ENCODE data around the gene CPNE4. TPM values are rescaled to one million over a fixed set of nuclear protein-coding genes. Genes with fewer than 3 reads are reported as not detected.

CPNE4 gene
- total RNA-seq, 1 experiment from 2014 or later, result 5.7 TPM

- DNase-seq (ENCODE audit: low spot score), result no peak
- H3K27me3 ChIP-seq (replicated peaks; ENCODE audit: insufficient read depth, low read depth, low read length, poor library complexity), result no peaks in the 10 kb centered on the region
- ChIA-PET POLR2A (ENCODE audit: low non-redundant PET) (interaction anchor here (0.6 kb wide), 1 partner anchor 297 kb away, joined by 6 read pairs; no protein-coding TSS in a partner anchor), CTCF (no interaction called here)
- intact Hi-C loops (cut with micrococcal nuclease; ENCODE audit: unreplicated experiment), result no loop called here
- no TSS peak for BruUV-seq (replicated peaks)
- H3K4me3 ChIP-seq (ENCODE audit: low read depth, low read length, poor library complexity, severe bottlenecking), result no peak overlapping the region
- no peaks in the 10 kb centered on the region for H3K36me3 ChIP-seq (ENCODE audit: insufficient read depth, low read length, poor library complexity, severe bottlenecking)
- no peaks in the 10 kb centered on the region for H3K9me3 ChIP-seq (ENCODE audit: low read depth, low read length, poor library complexity, severe bottlenecking)
- no peak for TF ChIP-seq EZH2 (IDR thresholded peaks at IDR 0.05; ENCODE audit: borderline replicate concordance, low read depth, low read length, poor library complexity, severe bottlenecking)
- TF ChIP-seq, protein P1, sequence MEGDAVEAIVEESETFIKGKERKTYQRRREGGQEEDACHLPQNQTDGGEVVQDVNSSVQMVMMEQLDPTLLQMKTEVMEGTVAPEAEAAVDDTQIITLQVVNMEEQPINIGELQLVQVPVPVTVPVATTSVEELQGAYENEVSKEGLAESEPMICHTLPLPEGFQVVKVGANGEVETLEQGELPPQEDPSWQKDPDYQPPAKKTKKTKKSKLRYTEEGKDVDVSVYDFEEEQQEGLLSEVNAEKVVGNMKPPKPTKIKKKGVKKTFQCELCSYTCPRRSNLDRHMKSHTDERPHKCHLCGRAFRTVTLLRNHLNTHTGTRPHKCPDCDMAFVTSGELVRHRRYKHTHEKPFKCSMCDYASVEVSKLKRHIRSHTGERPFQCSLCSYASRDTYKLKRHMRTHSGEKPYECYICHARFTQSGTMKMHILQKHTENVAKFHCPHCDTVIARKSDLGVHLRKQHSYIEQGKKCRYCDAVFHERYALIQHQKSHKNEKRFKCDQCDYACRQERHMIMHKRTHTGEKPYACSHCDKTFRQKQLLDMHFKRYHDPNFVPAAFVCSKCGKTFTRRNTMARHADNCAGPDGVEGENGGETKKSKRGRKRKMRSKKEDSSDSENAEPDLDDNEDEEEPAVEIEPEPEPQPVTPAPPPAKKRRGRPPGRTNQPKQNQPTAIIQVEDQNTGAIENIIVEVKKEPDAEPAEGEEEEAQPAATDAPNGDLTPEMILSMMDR (conservative IDR thresholded peaks at IDR 0.05; ENCODE audit: low read depth, low read length), result no peak
- no peaks in the 10 kb centered on the region for H3K4me1 ChIP-seq (ENCODE audit: insufficient read depth, low read length, poor library complexity, severe bottlenecking)
- no peak overlapping the region for H3K27ac ChIP-seq (ENCODE audit: low read depth, low read length, poor library complexity, severe bottlenecking)
These were observed 252.1 kb downstream of the CPNE4 start for GRCh38 chr3:131782751-131783150.

- no TSS peak for BruUV-seq (replicated peaks)
- POLR2A ChIA-PET (ENCODE audit: low non-redundant PET), result no interaction called here
- intact Hi-C loops (cut with micrococcal nuclease; ENCODE audit: unreplicated experiment), result no loop called here
- CTCF ChIA-PET, result no interaction called here
- Histone ChIP-seq H3K9me3 (ENCODE audit: low read depth, low read length, poor library complexity, severe bottlenecking) (no peaks in the 10 kb centered on the region), H3K4me1 (ENCODE audit: insufficient read depth, low read length, poor library complexity, severe bottlenecking) (no peaks in the 10 kb centered on the region), H3K27ac (ENCODE audit: low read depth, low read length, poor library complexity, severe bottlenecking) (no peak overlapping the region), H3K4me3 (ENCODE audit: low read depth, low read length, poor library complexity, severe bottlenecking) (no peak overlapping the region), H3K27me3 (replicated peaks; ENCODE audit: insufficient read depth, low read depth, low read length, poor library complexity) (no peaks in the 10 kb centered on the region), H3K36me3 (ENCODE audit: insufficient read depth, low read length, poor library complexity, severe bottlenecking) (no peaks in the 10 kb centered on the region)
- no peak for DNase-seq (ENCODE audit: low spot score)
- TF ChIP-seq, protein P1 (conservative IDR thresholded peaks at IDR 0.05; ENCODE audit: low read depth, low read length), result no peak
- TF ChIP-seq EZH2 (IDR thresholded peaks at IDR 0.05; ENCODE audit: borderline replicate concordance, low read depth, low read length, poor library complexity, severe bottlenecking), result no peak
These were observed 256.3 kb downstream of the CPNE4 start for GRCh38 chr3:131778526-131778925.

GRCh38 chr3:131775650-131776049 lies 259.2 kb downstream of the CPNE4 start:
- CTCF ChIA-PET, result no interaction called here
- no peak overlapping the region for H3K27ac ChIP-seq (ENCODE audit: low read depth, low read length, poor library complexity, severe bottlenecking)

More at GRCh38 chr3:131775650-131776049, 259.2 kb downstream of the CPNE4 start:
- POLR2A ChIA-PET (ENCODE audit: low non-redundant PET), result no interaction called here
- DNase-seq (ENCODE audit: low spot score), result no peak
- TF ChIP-seq, protein P1 (conservative IDR thresholded peaks at IDR 0.05; ENCODE audit: low read depth, low read length), result no peak
- TF ChIP-seq EZH2 (IDR thresholded peaks at IDR 0.05; ENCODE audit: borderline replicate concordance, low read depth, low read length, poor library complexity, severe bottlenecking), result no peak
- Histone ChIP-seq H3K4me1 (ENCODE audit: insufficient read depth, low read length, poor library complexity, severe bottlenecking) (no peaks in the 10 kb centered on the region), H3K36me3 (ENCODE audit: insufficient read depth, low read length, poor library complexity, severe bottlenecking) (no peaks in the 10 kb centered on the region), H3K27me3 (replicated peaks; ENCODE audit: insufficient read depth, low read depth, low read length, poor library complexity) (no peaks in the 10 kb centered on the region), H3K9me3 (ENCODE audit: low read depth, low read length, poor library complexity, severe bottlenecking) (no peaks in the 10 kb centered on the region), H3K4me3 (ENCODE audit: low read depth, low read length, poor library complexity, severe bottlenecking) (no peak overlapping the region)
- intact Hi-C loops (cut with micrococcal nuclease; ENCODE audit: unreplicated experiment), result no loop called here
- BruUV-seq (replicated peaks), result no TSS peak

Data from A673 (cell line).